Measurements from ENCODE around the gene ZNF441. TPM values are rescaled to one million over a fixed set of nuclear protein-coding genes. Genes with fewer than 3 reads are reported as not detected.

Gene ZNF441
- total and polyA plus RNA-seq, 7 donors, result 0.92 to 10.5 (median 8.4) TPM

DNA sequence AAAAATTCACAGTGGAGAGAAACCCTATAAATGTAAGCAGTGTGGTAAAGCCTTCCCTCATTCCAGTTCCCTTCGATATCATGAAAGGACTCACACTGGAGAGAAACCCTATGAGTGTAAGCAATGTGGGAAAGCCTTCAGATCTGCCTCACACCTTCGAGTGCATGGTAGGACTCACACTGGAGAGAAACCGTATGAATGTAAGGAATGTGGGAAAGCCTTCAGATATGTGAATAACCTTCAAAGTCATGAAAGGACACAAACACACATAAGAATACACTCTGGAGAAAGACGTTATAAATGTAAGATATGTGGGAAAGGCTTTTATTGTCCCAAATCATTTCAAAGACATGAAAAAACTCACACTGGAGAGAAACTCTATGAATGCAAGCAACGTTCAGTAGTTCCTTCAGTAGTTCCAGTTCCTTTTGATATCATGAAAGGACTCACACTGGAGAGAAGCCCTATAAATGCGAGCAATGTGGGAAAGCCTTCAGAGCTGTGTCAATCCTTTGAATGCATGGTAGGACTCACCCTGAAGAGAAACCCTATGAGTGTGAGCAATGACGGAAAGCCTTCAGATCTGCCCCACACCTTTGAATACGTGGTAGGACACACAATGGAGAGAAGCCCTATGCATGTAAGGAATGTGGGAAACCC lies 65.6 kb downstream of the ZNF441 start:
- peaks cover 13 to 35% (median 22%) of the 10 kb centered on the region in 4 donors for H3K9me3 ChIP-seq
- H3K4me1 ChIP-seq, result no peaks in the 10 kb centered on the region
- H3K27me3 ChIP-seq, result no peaks in the 10 kb centered on the region
- peaks cover 21 to 49% (median 30%) of the 10 kb centered on the region in 4 donors for H3K36me3 ChIP-seq
- H3K4me3 ChIP-seq, result no peak overlapping the region
- DNase-seq, result no peak
- TF ChIP-seq, protein P1, sequence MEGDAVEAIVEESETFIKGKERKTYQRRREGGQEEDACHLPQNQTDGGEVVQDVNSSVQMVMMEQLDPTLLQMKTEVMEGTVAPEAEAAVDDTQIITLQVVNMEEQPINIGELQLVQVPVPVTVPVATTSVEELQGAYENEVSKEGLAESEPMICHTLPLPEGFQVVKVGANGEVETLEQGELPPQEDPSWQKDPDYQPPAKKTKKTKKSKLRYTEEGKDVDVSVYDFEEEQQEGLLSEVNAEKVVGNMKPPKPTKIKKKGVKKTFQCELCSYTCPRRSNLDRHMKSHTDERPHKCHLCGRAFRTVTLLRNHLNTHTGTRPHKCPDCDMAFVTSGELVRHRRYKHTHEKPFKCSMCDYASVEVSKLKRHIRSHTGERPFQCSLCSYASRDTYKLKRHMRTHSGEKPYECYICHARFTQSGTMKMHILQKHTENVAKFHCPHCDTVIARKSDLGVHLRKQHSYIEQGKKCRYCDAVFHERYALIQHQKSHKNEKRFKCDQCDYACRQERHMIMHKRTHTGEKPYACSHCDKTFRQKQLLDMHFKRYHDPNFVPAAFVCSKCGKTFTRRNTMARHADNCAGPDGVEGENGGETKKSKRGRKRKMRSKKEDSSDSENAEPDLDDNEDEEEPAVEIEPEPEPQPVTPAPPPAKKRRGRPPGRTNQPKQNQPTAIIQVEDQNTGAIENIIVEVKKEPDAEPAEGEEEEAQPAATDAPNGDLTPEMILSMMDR (IDR thresholded peaks at IDR 0.05), result no peak
- TF ChIP-seq POLR2AphosphoS5 (IDR thresholded peaks at IDR 0.05), result no peak
- no peak for TF ChIP-seq EP300 (IDR thresholded peaks at IDR 0.05)
- no peak for TF ChIP-seq POLR2A (IDR thresholded peaks at IDR 0.05)
- no peak overlapping the region for H3K27ac ChIP-seq
- intact Hi-C loops (cut with DNase I), result no loop called here
- WGBS, 2 donors, result 97 to 98% methylated on average over 8 of the region's 8 CpGs

GRCh38 chr19:11833541-11833940 lies 66.7 kb downstream of the ZNF441 start:
- H3K4me3 ChIP-seq, result no peak overlapping the region
- DNase-seq, result no peak
- intact Hi-C loops (cut with DNase I), result no loop called here
- TF ChIP-seq POLR2A (IDR thresholded peaks at IDR 0.05) (no peak), EP300 (IDR thresholded peaks at IDR 0.05) (no peak), POLR2AphosphoS5 (IDR thresholded peaks at IDR 0.05) (no peak)
- TF ChIP-seq, protein P1 (IDR thresholded peaks at IDR 0.05), result no peak
- peaks cover 13 to 35% (median 22%) of the 10 kb centered on the region in 4 donors for H3K9me3 ChIP-seq
- no peaks in the 10 kb centered on the region for H3K27me3 ChIP-seq
- no peak overlapping the region for H3K27ac ChIP-seq
- WGBS, 2 donors, result 99% methylated on average over 2 of the region's 2 CpGs
- no peaks in the 10 kb centered on the region for H3K4me1 ChIP-seq
- H3K36me3 ChIP-seq, result peaks cover 21 to 49% (median 30%) of the 10 kb centered on the region in 4 donors

Other genes starting within 250 kb of the ZNF441 start
- 10 to 100 TPM; 74.5 to 93.5 (median 82.4) TPM for gene ECSIT, start 237.9 kb upstream of the ZNF441 start, total RNA-seq
- 10 to 100 TPM; 60.7 to 75.8 (median 65.4) TPM for gene ECSIT, start 237.9 kb upstream of the ZNF441 start, polyA plus RNA-seq
- gene CNN1, start 228.1 kb upstream of the ZNF441 start, total RNA-seq, result 1,000 to 10,000 TPM; 1,586 to 3,058 (median 2,656) TPM
- gene CNN1, start 228.1 kb upstream of the ZNF441 start, polyA plus RNA-seq, result 100 to 1,000 TPM in 1 of 3 donors, 10 to 100 TPM in 1, 1 to 10 TPM in 1; 4.9 to 115 (median 45.0) TPM
- 10 to 100 TPM; 27.2 to 47.9 (median 38.9) TPM for gene ELOF1, start 207.8 kb upstream of the ZNF441 start, total RNA-seq
- 10 to 100 TPM; 49.8 to 67.3 (median 59.4) TPM for gene ELOF1, start 207.8 kb upstream of the ZNF441 start, polyA plus RNA-seq
- 10 to 100 TPM in 2 of 4 donors, 1 to 10 TPM in 2; 7.6 to 23.5 (median 9.8) TPM for gene ACP5, start 189.4 kb upstream of the ZNF441 start, total RNA-seq
- gene ACP5, start 189.4 kb upstream of the ZNF441 start, polyA plus RNA-seq, result 100 to 1,000 TPM in 1 of 3 donors, 10 to 100 TPM in 2; 26.4 to 266 (median 54.4) TPM
- gene ZNF627, start 169.5 kb upstream of the ZNF441 start, total RNA-seq, result 10 to 100 TPM in 3 of 4 donors, 1 to 10 TPM in 1; 7.9 to 13.8 (median 11.9) TPM
- gene ZNF627, start 169.5 kb upstream of the ZNF441 start, polyA plus RNA-seq, result 1 to 10 TPM; 6.2 to 6.7 (median 6.6) TPM
- gene ZNF823, start 28.1 kb upstream of the ZNF441 start, total RNA-seq, result 10 to 100 TPM in 3 of 4 donors, 1 to 10 TPM in 1; 4.1 to 22.8 (median 17.3) TPM
- 10 to 100 TPM in 1 of 3 donors, 1 to 10 TPM in 2; 4.6 to 12.5 (median 7.8) TPM for gene ZNF823, start 28.1 kb upstream of the ZNF441 start, polyA plus RNA-seq
- 1 to 10 TPM; 3.6 to 6.1 (median 5.1) TPM for gene ZNF491, start 31.5 kb downstream of the ZNF441 start, total RNA-seq
- 1 to 10 TPM in 1 of 3 donors, under 1 TPM in 2; 0.46 to 1.0 (median 0.60) TPM for gene ZNF491, start 31.5 kb downstream of the ZNF441 start, polyA plus RNA-seq
- gene ZNF440, start 47.3 kb downstream of the ZNF441 start, total RNA-seq, result 10 to 100 TPM in 2 of 4 donors, 1 to 10 TPM in 2; 5.6 to 15.0 (median 9.6) TPM
- gene ZNF440, start 47.3 kb downstream of the ZNF441 start, polyA plus RNA-seq, result 10 to 100 TPM in 1 of 3 donors, 1 to 10 TPM in 2; 7.4 to 13.8 (median 9.0) TPM
- 1 to 10 TPM; 4.8 to 8.6 (median 6.5) TPM for gene ZNF439, start 81.7 kb downstream of the ZNF441 start, total RNA-seq
- gene ZNF439, start 81.7 kb downstream of the ZNF441 start, polyA plus RNA-seq, result 1 to 10 TPM; 2.4 to 5.9 (median 3.9) TPM
- gene ZNF69, start 120.8 kb downstream of the ZNF441 start, total RNA-seq, result 10 to 100 TPM in 3 of 4 donors, 1 to 10 TPM in 1; 9.2 to 23.2 (median 18.3) TPM
- gene ZNF69, start 120.8 kb downstream of the ZNF441 start, polyA plus RNA-seq, result 1 to 10 TPM; 7.6 to 9.6 (median 7.8) TPM
- 10 to 100 TPM; 13.7 to 19.7 (median 15.0) TPM for gene ZNF700, start 158.1 kb downstream of the ZNF441 start, total RNA-seq
- 10 to 100 TPM in 1 of 3 donors, 1 to 10 TPM in 2; 4.8 to 12.7 (median 5.8) TPM for gene ZNF700, start 158.1 kb downstream of the ZNF441 start, polyA plus RNA-seq
- gene ZNF763, start 198.0 kb downstream of the ZNF441 start, total RNA-seq, result 10 to 100 TPM in 1 of 4 donors, 1 to 10 TPM in 3; 2.3 to 11.9 (median 3.3) TPM
- gene ZNF763, start 198.0 kb downstream of the ZNF441 start, polyA plus RNA-seq, result 1 to 10 TPM; 3.3 to 4.2 (median 3.9) TPM

Measured in sigmoid colon (tissue), 7 donors.